Renal cortex interstitium (tissue), 11 donors: ENCODE data around the gene ZNF592. TPM values are rescaled to one million over a fixed set of nuclear protein-coding genes. Genes with fewer than 3 reads are reported as not detected.

Experiments
- DNase-seq, 11 donors: peaks; one replicate each; pipeline ENCODE4 v3.0.0-alpha.2; 2013; ENCODE audit warnings: low read depth in 9 of 11, low spot score in 4 of 11; ENCODE audit errors: extremely low read depth in 1 of 11
- polyA plus RNA-seq, 3 donors: library from polyadenylated mRNA; unstranded; fragments of 120-200 nt; gene quantifications; one replicate each; pipeline ENCODE4 v1.2.1, GENCODE V29; 2013; ENCODE audit not compliant: insufficient read length in 3 of 3

ZNF592 gene
- polyA plus RNA-seq, 3 donors: 27.7 to 31.6 (median 31.4) TPM

DNA sequence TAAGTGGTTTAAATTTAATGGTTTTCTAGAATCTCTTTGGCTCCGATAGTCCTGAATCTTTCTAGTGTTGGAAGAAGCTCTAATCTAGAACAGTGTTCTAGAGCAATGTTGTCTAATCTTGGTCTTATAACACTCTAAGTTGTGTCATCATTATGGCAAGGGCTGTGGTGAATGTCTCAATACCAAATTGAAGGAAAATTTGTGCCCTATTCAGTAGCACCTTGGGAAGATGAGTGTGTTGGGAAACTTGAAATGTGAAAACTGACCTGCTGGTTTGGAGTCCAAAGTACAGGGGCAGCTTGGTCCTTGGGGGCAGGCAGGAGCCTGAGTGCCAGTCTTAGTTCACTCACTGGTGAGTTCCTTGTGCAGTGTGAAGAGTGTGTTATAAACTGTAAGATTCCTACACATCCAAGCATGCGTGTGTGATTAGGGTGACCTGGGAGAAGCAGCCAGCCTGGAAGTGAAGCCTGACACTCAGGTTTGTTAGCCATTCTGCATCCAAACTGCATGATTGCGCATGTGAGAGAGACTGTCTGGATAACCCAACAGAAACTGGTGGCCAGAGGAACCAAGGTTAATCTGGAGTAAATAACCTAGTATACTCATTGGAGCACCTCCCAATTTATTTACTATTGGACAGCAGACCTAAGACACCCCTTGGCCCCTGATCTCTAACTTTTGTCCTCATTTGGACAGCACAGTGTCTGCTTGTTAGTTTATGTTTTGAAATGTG lies 14.6 kb downstream of the ZNF592 start:
- no peak for DNase-seq

DNA sequence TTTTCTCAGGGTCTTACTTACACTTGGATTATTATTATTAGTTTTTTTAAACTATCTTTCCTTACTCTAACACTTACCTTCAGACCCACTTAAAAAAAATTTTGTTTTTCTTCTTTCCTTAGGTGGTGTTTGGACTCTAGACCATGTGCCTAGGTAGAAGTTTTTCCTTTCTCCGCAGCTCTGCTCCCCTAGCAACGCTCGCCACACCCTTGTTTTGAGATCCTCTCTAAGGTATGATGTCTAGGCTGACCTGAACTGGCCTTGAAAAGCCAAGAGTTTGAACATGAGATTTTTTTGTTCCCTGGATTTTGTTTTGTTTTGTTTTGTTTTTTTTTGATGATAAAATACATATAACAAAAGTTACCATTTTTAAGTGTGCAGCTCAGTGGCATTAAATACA lies 16.2 kb downstream of the ZNF592 start:
- no peak for DNase-seq

DNA sequence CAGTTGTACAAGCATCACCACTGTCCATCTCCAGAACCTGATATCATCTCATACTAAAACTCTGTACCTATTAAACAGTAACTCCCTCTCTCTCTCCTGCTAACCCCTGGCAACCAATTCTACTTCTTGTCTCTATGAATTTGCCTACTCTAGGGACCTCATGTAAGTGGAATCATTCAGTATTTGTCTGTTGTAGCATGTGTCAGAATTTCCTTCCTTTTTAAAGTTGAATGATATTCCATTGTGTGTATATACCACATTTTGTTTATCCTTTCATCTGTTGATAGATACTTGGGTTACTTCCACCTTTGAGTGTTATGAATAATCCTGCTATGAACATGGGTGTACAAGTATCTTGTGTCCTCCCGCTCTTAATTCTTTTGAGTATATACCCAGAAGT lies 16.6 kb downstream of the ZNF592 start:
- no peak for DNase-seq

DNA sequence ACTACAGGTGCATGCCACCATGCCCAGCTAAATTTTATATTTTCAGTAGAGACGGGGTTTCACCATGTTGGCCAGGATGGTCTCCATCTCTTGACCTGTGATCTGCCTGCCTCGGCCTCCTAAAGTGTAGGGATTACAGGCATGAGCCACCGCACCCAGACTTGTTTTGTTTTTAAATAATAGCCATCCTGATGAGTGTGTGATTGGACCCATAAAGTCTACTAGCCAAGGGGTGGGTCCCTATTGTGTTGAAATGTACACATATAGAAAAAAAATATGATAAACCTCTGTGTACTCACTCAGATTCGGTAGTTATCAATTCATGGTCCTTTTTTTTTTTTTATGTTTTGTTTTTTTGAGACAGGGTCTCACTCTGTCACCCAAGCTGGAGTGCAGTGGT lies 17.3 kb downstream of the ZNF592 start:
- no peak for DNase-seq

DNA sequence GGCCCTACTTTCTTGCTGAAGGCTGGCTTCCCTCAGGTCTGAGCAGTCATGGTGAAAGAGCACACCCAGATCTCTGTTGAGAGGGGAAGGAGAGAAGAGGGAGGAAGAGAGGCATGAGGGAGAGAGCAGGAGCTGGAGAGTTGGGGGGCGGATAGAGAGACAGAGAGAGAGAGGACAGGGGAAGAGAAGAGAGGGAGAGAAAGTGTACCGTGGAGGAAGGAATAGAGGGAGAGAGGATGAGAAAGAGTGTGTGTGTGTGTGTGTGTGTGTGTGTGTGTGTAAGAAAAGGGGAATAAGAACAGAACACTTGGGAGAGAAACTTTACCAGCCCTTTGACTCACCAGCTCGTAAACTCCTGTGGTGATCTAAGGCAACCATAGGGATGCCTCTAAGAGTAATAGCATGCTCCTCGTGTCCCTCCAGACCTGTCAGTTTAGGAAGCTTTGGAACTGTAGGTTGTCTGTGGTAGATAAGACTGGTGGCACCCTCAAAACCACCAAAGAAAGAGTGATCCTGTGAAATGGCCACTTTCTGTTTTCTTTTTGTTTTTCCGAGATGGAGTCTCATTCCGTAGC lies 18.2 kb downstream of the ZNF592 start:
- DNase-seq: no peak

DNA sequence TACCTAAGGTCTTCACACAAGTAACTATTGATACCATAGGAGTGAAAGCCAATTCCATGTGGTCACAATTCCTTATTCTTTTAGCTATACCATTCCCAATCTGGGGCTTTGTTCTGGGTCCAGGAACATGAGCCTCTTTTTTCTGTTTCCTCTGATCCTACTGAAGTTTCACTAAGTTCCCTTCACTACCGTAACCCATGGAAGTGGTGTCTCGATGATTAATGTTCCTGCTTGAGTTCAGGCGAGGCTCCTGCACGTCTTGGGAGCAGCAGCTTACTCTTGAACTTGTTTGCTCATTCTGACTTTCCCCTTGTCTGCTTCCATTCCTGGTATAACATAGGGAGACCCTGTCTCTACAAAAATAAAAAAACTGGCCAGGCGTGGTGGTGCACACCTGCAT lies 23.6 kb downstream of the ZNF592 start:
- no peak for DNase-seq

DNA sequence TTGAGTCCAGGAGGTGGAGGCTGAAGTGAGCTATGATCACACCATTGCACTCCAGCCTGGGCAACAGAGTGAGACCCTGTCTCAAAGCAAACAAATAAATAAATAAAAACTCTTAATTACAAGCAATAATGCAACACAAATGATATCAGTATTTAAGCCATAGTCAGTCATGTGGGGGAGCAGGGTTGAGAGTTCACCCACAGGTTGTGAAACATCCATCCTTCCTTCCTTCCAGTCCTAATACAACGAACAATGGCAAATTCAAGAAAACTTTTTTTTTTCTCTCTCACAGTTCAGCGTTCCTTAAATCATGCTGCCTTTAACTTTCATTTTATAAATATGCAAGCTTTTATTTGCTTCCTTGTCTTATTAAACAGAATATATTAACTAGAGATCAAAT lies 24.1 kb downstream of the ZNF592 start:
- DNase-seq: no peak

DNA sequence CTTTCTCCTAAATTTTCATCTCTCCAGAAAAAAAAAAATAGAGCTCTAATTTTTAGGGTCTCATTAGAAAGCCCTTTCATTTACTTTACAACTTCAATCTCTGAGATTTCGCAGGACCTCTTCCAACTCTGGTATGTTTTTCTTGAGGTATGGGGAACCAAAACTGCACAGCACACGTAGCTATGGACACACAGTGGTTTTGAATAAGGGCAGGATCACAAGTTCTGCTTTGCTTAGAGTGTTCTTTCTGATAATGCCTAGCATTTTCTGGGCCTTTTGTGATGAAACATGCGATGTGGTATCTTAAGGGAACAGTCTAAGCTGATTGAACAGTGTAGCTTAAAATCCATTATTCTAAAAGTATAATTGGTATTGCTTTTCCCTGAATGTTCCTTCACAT lies 25.3 kb downstream of the ZNF592 start:
- DNase-seq: no peak

DNA sequence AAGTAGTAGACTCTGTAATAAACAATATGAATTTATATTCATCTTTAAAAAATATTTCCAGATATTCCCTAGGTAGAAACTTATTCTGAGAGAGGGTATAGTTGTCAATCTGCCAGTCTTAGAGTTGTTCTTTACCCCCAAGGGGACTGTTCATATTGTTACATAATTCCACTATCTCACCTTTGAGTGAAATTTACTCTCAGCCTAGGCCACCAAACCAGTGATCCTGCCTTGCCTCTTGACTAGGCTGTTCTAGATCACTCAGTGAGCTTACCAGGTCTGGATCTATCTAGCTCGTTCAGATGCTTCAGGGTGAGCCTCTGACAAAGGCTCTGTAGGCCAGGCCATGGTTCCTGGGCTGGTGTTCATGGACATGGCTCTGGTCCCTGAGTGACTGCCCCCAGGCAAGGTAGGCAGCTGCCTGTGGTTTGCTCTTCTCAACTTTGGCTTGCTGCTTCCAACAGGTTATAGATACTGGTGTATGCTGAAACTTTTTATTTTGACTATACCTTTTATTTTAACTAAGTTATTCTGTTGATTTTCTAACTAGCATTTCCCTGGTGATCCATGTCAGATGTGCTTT lies 27.6 kb downstream of the ZNF592 start:
- no peak for DNase-seq

DNA sequence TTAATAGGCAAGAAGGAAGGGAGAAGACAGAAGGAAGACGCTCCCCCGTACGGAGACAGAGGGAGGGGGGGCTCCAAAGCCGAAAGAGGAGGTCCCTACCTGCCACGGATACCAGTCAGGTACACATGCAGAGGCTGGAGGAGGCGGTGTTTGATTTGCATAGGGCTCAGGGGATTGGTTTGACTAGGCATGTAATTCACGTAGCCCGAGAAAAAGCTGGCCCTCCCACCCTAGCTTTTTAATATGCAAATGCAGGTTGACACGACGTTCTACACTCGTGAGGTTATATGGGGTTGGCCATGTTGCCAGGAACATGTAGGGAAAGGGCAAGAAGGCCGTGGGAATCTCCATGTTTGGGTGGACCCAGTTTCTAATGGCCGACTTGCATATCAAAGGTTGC lies 29.8 kb downstream of the ZNF592 start:
- no peak for DNase-seq

DNA sequence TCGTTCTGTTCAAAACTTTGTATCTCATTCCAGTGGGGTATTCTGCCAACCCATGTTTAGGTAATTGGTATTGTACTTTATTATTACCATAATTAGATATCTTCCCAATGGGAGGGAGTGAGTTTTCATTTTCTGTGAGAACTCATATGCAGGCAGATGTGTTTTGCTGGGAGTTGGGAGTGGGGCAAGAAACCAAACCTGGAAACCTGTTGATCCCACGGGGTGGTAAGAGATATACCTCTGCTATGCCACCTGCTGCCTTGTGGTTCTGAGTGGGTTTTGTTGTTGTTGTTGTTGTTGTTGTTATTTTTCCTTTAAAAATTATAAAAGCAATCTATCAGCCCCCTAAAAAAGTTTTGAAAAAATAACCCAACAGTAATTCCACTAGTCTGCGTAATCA lies 32.1 kb downstream of the ZNF592 start:
- DNase-seq: no peak

DNA sequence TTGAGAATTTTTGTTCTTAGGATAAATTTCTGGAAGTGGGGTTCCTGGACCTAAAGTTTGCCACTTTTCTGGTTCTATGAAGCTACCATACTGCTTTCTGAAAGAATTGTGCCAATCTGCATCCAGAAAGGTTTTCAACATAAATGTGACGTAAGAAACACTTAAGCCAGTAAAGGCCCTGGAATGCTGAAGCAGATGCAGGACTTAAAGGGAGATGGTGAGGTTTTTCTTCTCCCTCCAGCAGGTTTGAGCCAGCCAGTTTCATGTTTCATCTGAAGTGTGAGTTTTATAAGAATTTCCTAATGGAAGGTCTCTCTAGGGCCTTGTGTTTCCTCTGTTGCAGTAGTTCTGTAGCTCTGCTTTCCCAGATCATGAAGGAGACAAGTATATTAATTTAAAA lies 33.1 kb downstream of the ZNF592 start:
- DNase-seq: no peak

DNA sequence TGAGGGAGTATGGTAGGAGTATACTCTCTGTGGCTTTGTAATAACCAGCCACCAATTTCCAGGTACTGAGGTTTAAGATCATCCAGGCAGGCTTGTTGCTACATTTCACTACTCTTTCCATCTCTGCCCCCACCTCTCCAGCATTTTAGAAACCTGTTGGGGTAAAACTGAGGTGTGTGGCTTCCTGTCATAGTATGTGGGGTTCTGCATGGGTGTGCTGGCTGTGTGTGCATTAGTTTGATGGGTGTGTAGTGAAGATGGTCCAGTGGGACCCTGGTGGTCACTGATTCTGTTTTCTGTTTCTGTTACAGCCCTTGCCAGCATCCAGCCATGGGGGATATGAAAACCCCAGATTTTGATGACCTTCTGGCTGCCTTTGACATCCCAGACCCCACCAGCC lies 34.0 kb downstream of the ZNF592 start:
- no peak for DNase-seq

DNA sequence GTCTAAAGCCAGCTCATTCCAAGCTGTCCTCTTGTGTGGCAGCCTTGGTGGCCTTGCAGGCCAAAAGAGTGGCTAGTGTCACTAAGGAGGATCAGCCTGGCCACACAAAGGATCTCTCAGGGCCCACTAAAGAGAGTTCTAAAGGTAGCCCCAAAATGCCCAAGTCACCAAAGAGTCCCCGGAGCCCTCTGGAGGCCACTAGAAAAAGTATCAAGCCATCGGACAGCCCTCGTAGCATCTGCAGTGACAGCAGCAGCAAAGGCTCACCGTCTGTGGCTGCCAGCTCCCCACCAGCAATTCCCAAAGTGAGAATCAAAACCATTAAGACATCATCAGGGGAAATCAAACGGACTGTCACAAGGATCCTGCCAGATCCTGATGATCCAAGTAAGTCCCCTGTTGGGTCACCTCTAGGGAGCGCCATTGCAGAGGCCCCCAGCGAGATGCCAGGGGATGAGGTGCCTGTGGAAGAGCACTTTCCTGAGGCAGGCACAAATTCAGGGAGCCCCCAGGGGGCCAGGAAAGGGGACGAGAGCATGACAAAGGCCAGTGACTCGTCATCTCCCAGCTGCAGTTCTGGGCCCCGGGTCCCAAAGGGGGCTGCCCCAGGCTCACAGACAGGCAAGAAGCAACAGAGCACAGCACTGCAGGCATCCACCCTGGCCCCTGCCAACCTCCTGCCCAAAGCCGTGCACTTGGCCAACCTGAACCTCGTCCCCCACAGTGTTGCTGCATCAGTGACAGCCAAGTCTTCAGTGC lies 35.3 kb downstream of the ZNF592 start:
- no peak for DNase-seq

DNA sequence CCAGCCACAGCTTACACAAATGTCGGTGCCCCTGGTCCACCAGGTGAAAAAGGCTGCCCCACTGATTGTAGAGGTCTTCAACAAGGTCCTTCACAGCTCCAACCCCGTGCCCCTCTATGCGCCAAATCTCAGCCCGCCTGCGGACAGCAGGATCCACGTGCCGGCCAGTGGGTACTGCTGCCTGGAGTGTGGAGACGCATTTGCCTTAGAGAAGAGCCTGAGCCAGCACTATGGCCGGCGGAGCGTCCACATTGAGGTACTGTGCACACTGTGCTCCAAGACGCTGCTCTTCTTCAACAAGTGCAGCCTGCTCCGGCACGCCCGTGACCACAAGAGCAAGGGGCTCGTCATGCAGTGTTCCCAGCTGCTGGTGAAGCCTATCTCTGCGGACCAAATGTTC lies 35.9 kb downstream of the ZNF592 start:
- no peak for DNase-seq

DNA sequence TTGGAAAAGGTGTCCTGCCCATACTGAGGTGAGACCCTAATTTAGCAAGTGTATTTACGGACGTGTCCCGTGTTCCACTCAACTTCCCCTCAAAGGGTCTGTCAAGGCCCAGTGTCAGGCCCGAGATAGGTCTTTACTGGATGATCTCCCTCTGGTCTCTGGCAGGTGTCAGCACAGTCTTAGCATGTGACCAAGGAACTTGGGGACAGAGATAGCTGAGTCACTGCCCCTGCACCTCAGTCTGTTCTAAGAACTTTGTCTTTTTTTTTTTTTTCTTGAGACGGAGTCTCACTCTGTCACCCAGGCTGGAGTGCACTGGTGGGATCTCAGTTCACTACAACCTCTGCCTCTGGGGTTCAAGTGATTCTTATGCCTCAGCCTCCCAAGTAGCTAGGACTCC lies 36.7 kb downstream of the ZNF592 start:
- DNase-seq: no peak

DNA sequence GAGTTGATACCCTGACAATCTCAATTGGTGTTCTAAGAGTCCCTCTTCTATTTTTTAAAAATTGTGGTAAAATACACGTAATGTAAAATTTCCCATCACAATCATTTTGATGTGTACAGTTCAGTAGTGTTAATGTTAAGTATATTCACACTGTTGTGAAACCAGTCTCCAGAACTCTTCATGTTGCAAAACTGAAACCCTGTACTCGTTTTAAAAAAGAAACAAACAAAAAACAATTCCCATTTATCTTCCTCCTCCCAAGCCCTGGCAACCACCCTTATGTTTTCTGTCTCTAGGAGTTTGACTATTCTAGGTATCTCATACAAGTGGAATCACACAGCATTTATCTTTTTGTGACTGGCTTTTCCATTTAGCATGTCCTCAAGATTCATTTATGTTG lies 40.1 kb downstream of the ZNF592 start:
- DNase-seq: no peak

DNA sequence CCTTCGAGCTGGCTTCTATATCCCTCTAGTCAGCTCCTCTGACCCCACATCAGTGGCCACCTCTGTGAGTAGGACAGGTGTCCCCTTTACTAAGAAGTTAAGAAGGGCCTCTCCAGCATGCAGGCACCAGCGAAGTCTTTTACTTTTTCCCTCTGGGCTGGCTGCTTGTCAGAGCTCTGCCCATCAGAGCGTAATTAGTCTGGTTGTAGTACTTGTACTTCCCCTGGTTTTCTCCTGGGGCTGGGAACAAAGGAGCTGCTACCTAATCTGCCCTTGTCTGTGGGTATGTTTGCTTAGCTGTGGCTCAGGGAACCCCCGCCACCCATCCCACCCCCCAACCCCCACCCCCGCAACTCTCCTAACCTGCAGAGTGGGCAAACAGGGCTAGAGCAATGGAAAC lies 41.4 kb downstream of the ZNF592 start:
- DNase-seq: no peak

DNA sequence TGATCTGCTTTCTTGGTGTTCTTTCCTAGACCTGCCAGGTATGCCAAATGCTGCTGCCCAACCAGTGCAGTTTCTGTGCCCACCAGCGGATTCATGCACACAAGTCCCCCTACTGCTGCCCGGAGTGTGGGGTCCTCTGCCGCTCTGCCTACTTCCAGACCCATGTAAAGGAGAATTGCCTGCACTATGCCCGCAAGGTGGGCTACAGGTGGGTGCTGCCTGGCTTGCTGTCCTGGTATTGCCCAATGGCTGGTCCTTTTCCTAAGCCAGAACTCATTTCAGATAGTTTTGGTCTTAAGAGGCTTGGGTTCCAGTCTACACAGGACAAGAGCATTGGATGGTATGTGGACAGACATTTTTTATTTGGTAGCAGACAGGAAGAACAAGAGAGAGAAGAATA lies 42.3 kb downstream of the ZNF592 start:
- DNase-seq: no peak

DNA sequence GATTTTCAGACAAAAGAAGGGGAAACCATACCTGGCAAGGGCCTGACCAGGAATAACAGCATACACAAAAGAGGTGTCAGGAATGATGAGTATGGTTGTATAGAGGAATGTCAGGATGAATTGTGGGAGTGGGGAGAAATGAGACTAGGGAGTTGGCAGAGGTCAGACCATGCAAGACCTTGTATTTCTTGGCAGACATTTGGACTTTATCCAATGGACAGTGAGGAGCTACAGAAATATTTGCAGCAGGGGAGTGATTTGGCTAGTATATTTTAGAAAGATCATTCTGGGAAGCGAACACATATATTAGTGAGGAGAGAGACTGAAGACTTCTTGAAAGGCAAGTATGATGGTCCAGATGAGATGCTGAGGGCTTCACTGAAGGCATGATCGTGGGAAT lies 43.4 kb downstream of the ZNF592 start:
- no peak for DNase-seq
